A673 (cell line): ENCODE results near the gene SLC12A1. TPM values are rescaled to one million over a fixed set of nuclear protein-coding genes. Genes with fewer than 3 reads are reported as not detected.

ENCODE experiments used
- BruUV-seq: library from RNA; stranded (reverse); fragments of 400-500 nt; replicated peaks from 2 replicates; lab custom pipeline; 2021; lab: Mats Ljungman, UMichigan
- CTCF ChIA-PET: fragments of 300-600 bp; sonication (Branson Sonifier 250); formaldehyde crosslinking; loops from one replicate; lab custom pipeline; 2022; ENCODE audit warnings: antibody characterized with exemption; lab: Charles Lee
- POLR2A ChIA-PET: fragments of 300-600 bp; sonication (Branson Sonifier 250); formaldehyde crosslinking; loops from one replicate; lab custom pipeline; 2022; ENCODE audit warnings: antibody characterized with exemption; ENCODE audit not compliant: low non-redundant PET; lab: Charles Lee
- DNase-seq: peaks from one replicate; pipeline ENCODE4 v3.0.0-alpha.2; 2015; ENCODE audit warnings: low spot score
- H3K27ac ChIP-seq: fragments of 200-600 bp; sonication (generic); 2 replicates; pipeline ENCODE4 v1.5.1; 2016; ENCODE audit warnings: mixed run types, low read depth, mild to moderate bottlenecking, mixed read lengths, antibody characterized with exemption, low read length; ENCODE audit not compliant: poor library complexity, severe bottlenecking
- H3K27me3 ChIP-seq: fragments of 200-600 bp; sonication (generic); replicated peaks from 2 replicates; pipeline ENCODE4 v1.6.1; 2017; ENCODE audit warnings: mixed run types, low read depth, mild to moderate bottlenecking, mixed read lengths, antibody characterized with exemption, low read length; ENCODE audit not compliant: insufficient read depth, poor library complexity
- H3K36me3 ChIP-seq: fragments of 200-600 bp; sonication (generic); 2 replicates; pipeline ENCODE4 v1.6.1; 2016; ENCODE audit warnings: mixed run types, mild to moderate bottlenecking, mixed read lengths, antibody characterized with exemption, low read length; ENCODE audit not compliant: insufficient read depth, poor library complexity, severe bottlenecking
- H3K4me1 ChIP-seq: fragments of 200-600 bp; sonication (generic); 2 replicates; pipeline ENCODE4 v1.6.1; 2017; ENCODE audit warnings: mixed run types, mild to moderate bottlenecking, mixed read lengths, antibody characterized with exemption, low read length; ENCODE audit not compliant: insufficient read depth, poor library complexity, severe bottlenecking
- H3K4me3 ChIP-seq: fragments of 200-600 bp; sonication (generic); 2 replicates; pipeline ENCODE4 v1.5.1; 2016; ENCODE audit warnings: low read depth, mixed run types, mild to moderate bottlenecking, mixed read lengths, low read length; ENCODE audit not compliant: poor library complexity, severe bottlenecking
- H3K9me3 ChIP-seq: fragments of 200-600 bp; sonication (generic); 2 replicates; pipeline ENCODE4 v1.6.1; 2016; ENCODE audit warnings: mixed run types, low read depth, mild to moderate bottlenecking, mixed read lengths, antibody characterized with exemption, low read length; ENCODE audit not compliant: poor library complexity, severe bottlenecking
- EZH2 ChIP-seq: fragments of 200-600 bp; sonication (generic); IDR thresholded peaks from 2 replicates; pipeline ENCODE4 v1.6.1; 2017; ENCODE audit warnings: borderline replicate concordance, low read depth, mild to moderate bottlenecking, mixed read lengths, antibody characterized with exemption, low read length; ENCODE audit not compliant: poor library complexity, severe bottlenecking
- intact Hi-C: fragments of 100-400 bp; cut with micrococcal nuclease; formaldehyde crosslinking; loops from one replicate; pipeline ENCODE4 v1.10.0; 2022; ENCODE audit not compliant: unreplicated experiment
- total RNA-seq: library from RNA; stranded (reverse); gene quantifications from 2 replicates; pipeline ENCODE4 v1.2.3, GENCODE V29; 2021
- TF ChIP-seq, protein P1 (sequence below): fragments of 300-800, 200-600 bp; sonication (generic); conservative IDR thresholded peaks from 2 replicates; pipeline ENCODE4 v1.5.1; 2017; ENCODE audit warnings: low read depth, mild to moderate bottlenecking, antibody characterized with exemption, low read length, moderate library complexity, mixed read lengths

Gene SLC12A1
- total RNA-seq, 1 experiment from 2014 or later = not detected

DNA sequence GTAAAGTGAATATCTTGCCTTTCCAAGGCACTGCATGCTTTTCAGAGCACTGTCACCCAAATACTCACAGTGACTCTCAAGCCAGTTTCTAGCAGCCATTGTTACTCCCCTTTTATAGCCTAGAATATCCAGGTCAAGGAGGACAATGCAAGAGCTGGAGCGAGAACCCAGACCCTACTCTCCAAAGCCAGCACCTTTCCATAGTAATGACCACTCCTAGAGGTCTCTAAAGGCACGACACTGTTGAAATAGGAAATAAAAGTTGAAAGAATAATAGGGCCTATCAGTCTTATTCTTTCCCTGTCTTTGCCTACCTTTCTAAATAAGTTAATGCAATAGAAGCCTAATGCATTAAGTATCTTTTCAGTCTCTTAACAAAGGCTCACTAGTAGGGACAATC lies 91.6 kb downstream of the SLC12A1 start:
- Histone ChIP-seq H3K27ac (no peak overlapping the region), H3K36me3 (no peaks in the 10 kb centered on the region), H3K9me3 (no peaks in the 10 kb centered on the region), H3K4me3 (no peak overlapping the region), H3K27me3 (no peaks in the 10 kb centered on the region), H3K4me1 (no peaks in the 10 kb centered on the region)
- CTCF ChIA-PET = interaction anchor here (0.6 kb wide), 1 partner anchor 799 kb away, joined by 3 read pairs; no protein-coding TSS in a partner anchor
- no TSS peak for BruUV-seq
- no peak for DNase-seq
- intact Hi-C loops = no loop called here
- POLR2A ChIA-PET = no interaction called here
- TF ChIP-seq EZH2 = no peak

DNA sequence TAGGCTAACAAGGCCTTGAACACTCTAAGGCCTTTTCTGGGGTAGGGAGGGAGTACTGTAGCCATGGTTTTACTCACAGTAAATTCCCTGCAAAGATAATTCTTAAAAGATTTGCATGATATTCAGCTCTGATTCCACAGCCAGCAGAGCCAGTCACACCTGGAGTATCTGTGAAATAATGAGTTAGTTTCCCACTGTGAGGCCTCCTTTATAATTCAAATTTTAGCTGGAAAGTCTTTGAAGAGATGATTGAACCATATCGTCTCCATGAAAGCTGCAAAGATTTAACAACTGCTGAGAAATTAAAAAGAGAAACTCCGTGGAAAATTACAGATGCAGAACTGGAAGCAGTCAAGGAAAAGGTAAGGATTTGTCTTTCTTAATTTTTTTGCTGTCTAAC lies 92.8 kb downstream of the SLC12A1 start:
- no TSS peak for BruUV-seq
- Histone ChIP-seq H3K27me3 (no peaks in the 10 kb centered on the region), H3K4me3 (no peak overlapping the region), H3K9me3 (no peaks in the 10 kb centered on the region), H3K36me3 (no peaks in the 10 kb centered on the region), H3K4me1 (no peaks in the 10 kb centered on the region), H3K27ac (no peak overlapping the region)
- POLR2A ChIA-PET = no interaction called here
- no peak for TF ChIP-seq EZH2
- TF ChIP-seq, protein P1, sequence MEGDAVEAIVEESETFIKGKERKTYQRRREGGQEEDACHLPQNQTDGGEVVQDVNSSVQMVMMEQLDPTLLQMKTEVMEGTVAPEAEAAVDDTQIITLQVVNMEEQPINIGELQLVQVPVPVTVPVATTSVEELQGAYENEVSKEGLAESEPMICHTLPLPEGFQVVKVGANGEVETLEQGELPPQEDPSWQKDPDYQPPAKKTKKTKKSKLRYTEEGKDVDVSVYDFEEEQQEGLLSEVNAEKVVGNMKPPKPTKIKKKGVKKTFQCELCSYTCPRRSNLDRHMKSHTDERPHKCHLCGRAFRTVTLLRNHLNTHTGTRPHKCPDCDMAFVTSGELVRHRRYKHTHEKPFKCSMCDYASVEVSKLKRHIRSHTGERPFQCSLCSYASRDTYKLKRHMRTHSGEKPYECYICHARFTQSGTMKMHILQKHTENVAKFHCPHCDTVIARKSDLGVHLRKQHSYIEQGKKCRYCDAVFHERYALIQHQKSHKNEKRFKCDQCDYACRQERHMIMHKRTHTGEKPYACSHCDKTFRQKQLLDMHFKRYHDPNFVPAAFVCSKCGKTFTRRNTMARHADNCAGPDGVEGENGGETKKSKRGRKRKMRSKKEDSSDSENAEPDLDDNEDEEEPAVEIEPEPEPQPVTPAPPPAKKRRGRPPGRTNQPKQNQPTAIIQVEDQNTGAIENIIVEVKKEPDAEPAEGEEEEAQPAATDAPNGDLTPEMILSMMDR = no peak
- CTCF ChIA-PET = no interaction called here
- intact Hi-C loops = no loop called here
- no peak for DNase-seq

DNA sequence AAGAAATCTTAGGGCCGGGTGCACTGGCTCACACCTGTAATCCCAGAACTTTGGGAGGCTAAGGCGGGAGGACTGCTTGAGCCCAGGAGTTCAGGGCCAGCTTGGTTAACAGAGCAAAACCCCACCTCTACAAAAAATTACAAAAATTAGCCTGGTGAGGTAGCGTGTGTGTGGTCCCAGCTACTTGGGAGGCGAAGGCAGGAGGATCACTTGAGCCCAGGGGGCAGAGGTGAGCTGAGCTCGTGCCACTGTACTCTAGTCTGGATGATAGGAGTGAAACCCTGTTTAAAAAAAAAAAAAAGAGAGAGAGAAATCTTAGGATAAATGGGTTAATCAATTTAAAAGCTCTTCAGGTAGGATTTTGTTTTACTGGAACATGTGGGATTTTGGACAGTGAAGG lies 93.9 kb downstream of the SLC12A1 start:
- DNase-seq = no peak
- POLR2A ChIA-PET = no interaction called here
- CTCF ChIA-PET = no interaction called here

GRCh38 chr15:48304398-48304797 lies 98.3 kb downstream of the SLC12A1 start:
- Histone ChIP-seq H3K4me3 (no peak overlapping the region), H3K9me3 (no peaks in the 10 kb centered on the region), H3K4me1 (no peaks in the 10 kb centered on the region), H3K36me3 (no peaks in the 10 kb centered on the region), H3K27me3 (no peaks in the 10 kb centered on the region), H3K27ac (no peak overlapping the region)
- BruUV-seq = no TSS peak
- POLR2A ChIA-PET = no interaction called here
- TF ChIP-seq, protein P1 = no peak
- TF ChIP-seq EZH2 = no peak
- no peak for DNase-seq
- intact Hi-C loops = no loop called here
- CTCF ChIA-PET = no interaction called here

More for the DNA sequence above, 93.9 kb downstream of the SLC12A1 start:
- TF ChIP-seq, protein P1 = no peak
- no peak for TF ChIP-seq EZH2
- H3K36me3 ChIP-seq = no peaks in the 10 kb centered on the region
- H3K4me1 ChIP-seq = no peaks in the 10 kb centered on the region
- H3K27me3 ChIP-seq = no peaks in the 10 kb centered on the region
- no peak overlapping the region for H3K27ac ChIP-seq
- no peak overlapping the region for H3K4me3 ChIP-seq
- intact Hi-C loops = no loop called here
- no peaks in the 10 kb centered on the region for H3K9me3 ChIP-seq
- no TSS peak for BruUV-seq
